AG10803 (cell line): ENCODE results near the gene ASB7.
A peak's percentile ranks its signal among the peaks of the same experiment; 100 is the strongest.

ENCODE experiments used
- DNase-seq: peaks from one replicate; pipeline ENCODE4 v3.0.0; 2010; ENCODE audit warnings: low read depth
- H3K4me3 ChIP-seq: 2 replicates; pipeline ENCODE4 v1.5.1; 2011; ENCODE audit warnings: mild to moderate bottlenecking, low read length, control low read depth
- CTCF ChIP-seq: conservative IDR thresholded peaks from 2 replicates; pipeline ENCODE4 v1.5.1; 2011; ENCODE audit warnings: mild to moderate bottlenecking, low read length, control low read depth, inconsistent platforms

Gene ASB7

DNA sequence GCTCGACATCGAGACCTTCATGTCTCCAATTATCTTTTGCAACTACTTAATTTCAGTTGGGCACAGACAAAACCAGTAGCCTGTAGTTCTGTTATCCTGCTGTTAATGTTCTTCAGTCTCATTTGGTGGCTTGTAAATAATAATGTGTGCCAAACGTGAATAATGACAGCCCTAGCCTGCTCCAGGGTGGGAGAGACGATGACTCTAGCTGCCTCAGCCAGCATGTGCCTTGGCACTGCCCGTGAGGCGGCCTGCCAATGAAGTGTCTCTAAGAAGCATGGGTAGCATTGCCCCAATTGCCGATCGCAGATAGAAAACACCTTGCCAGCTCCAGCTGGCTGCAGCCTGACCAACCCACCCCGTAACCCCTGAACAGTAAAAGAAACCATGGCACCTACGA is 58.8 kb downstream of the ASB7 start:
- H3K4me3 ChIP-seq: no peak overlapping the region
- DNase-seq: no peak
- no peak for TF ChIP-seq CTCF

- DNase-seq: no peak
- TF ChIP-seq CTCF: peak; percentile 29
- H3K4me3 ChIP-seq: no peak overlapping the region
Observed at GRCh38 chr15:100663086-100663914, 60.9 kb downstream of the ASB7 start.

- DNase-seq: no peak
- no peak for TF ChIP-seq CTCF
- H3K4me3 ChIP-seq: no peak overlapping the region
Observed at GRCh38 chr15:100663915-100664281, 61.5 kb downstream of the ASB7 start.

- DNase-seq: no peak
- TF ChIP-seq CTCF: no peak
- no peak overlapping the region for H3K4me3 ChIP-seq
Observed at GRCh38 chr15:100665570-100665969, 63.2 kb downstream of the ASB7 start.

- no peak for TF ChIP-seq CTCF
- no peak overlapping the region for H3K4me3 ChIP-seq
- peak; percentile 89 for DNase-seq
Observed at GRCh38 chr15:100667405-100668347, 65.3 kb downstream of the ASB7 start.

- DNase-seq: no peak
- H3K4me3 ChIP-seq: no peak overlapping the region
- no peak for TF ChIP-seq CTCF
Observed at GRCh38 chr15:100668348-100668745, 66.0 kb downstream of the ASB7 start.

DNA sequence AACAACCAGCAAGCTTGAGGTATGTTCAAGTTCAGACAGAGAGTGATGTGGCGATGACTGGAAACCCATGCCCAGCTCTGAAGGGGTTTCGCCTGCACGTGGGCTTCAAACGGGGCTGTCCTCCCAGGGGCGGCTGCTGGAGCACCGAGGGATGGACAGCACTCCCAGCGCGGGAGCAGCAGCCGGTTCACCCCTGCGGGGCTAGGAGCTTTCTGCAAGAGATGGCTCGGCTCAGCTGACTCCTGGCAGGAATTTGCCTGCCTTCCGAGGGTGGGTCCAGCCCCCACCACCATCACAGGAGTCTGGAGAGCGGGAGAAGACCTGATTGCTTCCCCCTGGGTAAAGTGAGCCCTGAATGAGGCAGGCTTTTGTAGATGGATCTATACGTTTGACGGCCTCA is 66.9 kb downstream of the ASB7 start:
- TF ChIP-seq CTCF: no peak
- no peak overlapping the region for H3K4me3 ChIP-seq
- DNase-seq: no peak
